Calu3 (cell line): ENCODE data around the gene GLRA3. TPM values are rescaled to one million over a fixed set of nuclear protein-coding genes. Genes with fewer than 3 reads are reported as not detected.

Experiments
- BruUV-seq: library from RNA; stranded (reverse); fragments of 400-500 nt; replicated peaks from 2 replicates; lab custom pipeline; 2021; lab: Mats Ljungman, UMichigan
- CTCF ChIA-PET: fragments of 300-600 bp; sonication (Branson Sonifier 250); formaldehyde crosslinking; loops from one replicate; lab custom pipeline; 2022; ENCODE audit warnings: antibody characterized with exemption; lab: Charles Lee
- DNase-seq: peaks from one replicate; pipeline ENCODE4 v3.0.0; 2022
- H3K27ac Mint-ChIP-seq: one replicate; pipeline ENCODE4 v1.8.0; 2022; ENCODE audit warnings: mixed read lengths; ENCODE audit not compliant: unreplicated experiment
- H3K27me3 Mint-ChIP-seq: one replicate; pipeline ENCODE4 v1.8.0; 2022; ENCODE audit warnings: mixed read lengths; ENCODE audit not compliant: unreplicated experiment
- H3K36me3 Mint-ChIP-seq: one replicate; pipeline ENCODE4 v1.8.0; 2022; ENCODE audit warnings: mild to moderate bottlenecking, moderate library complexity, mixed read lengths; ENCODE audit not compliant: insufficient read depth, unreplicated experiment
- H3K4me1 Mint-ChIP-seq: one replicate; pipeline ENCODE4 v1.8.0; 2022; ENCODE audit warnings: mild to moderate bottlenecking, low read depth, mixed read lengths; ENCODE audit not compliant: unreplicated experiment
- H3K4me3 Mint-ChIP-seq: one replicate; pipeline ENCODE4 v1.8.0; 2022; ENCODE audit warnings: mild to moderate bottlenecking, low read depth, moderate library complexity, mixed read lengths; ENCODE audit not compliant: unreplicated experiment
- H3K9me3 Mint-ChIP-seq: one replicate; pipeline ENCODE4 v1.8.0; 2022; ENCODE audit warnings: low read depth, mixed read lengths; ENCODE audit not compliant: unreplicated experiment
- intact Hi-C: fragments of 100-400 bp; cut with micrococcal nuclease; formaldehyde crosslinking; loops from one replicate; pipeline ENCODE4 v1.10.0; 2022; ENCODE audit not compliant: unreplicated experiment
- total RNA-seq: library from RNA; stranded (reverse); gene quantifications from 2 replicates; pipeline ENCODE4 v1.2.3, GENCODE V29; 2022
- TF ChIP-seq, protein P1 (sequence below): fragments of 200-600 bp; IDR thresholded peaks from one replicate; pipeline ENCODE4 v1.8.0; 2022; ENCODE audit warnings: antibody characterized with exemption; ENCODE audit not compliant: unreplicated experiment

GLRA3 gene
- total RNA-seq, 1 experiment from 2014 or later = 0.07 TPM

DNA sequence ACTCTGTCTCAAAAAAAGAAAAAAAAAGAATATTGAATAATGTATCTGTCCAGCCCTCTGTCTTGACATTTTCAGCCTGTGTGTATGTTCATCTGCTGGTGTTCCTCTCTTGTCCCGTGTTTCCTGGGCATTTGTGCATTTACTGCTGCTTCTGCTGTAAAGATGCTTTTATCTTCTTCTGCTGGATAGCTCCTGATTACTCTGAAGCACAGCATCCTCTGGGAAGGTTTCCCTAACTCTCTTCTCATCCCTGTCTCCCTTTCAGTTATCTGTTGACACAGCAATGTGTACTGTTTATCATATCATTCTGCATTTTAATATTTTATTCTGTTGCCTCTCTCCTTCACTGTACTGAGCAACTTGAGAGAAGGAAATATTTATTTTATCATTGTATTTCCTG, 232.5 kb downstream of the GLRA3 start:
- no peaks in the 10 kb centered on the region for H3K4me1 Mint-ChIP-seq
- TF ChIP-seq, protein P1, sequence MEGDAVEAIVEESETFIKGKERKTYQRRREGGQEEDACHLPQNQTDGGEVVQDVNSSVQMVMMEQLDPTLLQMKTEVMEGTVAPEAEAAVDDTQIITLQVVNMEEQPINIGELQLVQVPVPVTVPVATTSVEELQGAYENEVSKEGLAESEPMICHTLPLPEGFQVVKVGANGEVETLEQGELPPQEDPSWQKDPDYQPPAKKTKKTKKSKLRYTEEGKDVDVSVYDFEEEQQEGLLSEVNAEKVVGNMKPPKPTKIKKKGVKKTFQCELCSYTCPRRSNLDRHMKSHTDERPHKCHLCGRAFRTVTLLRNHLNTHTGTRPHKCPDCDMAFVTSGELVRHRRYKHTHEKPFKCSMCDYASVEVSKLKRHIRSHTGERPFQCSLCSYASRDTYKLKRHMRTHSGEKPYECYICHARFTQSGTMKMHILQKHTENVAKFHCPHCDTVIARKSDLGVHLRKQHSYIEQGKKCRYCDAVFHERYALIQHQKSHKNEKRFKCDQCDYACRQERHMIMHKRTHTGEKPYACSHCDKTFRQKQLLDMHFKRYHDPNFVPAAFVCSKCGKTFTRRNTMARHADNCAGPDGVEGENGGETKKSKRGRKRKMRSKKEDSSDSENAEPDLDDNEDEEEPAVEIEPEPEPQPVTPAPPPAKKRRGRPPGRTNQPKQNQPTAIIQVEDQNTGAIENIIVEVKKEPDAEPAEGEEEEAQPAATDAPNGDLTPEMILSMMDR = no peak
- CTCF ChIA-PET = no interaction called here
- H3K4me3 Mint-ChIP-seq = no peak overlapping the region
- DNase-seq = no peak
- intact Hi-C loops = no loop called here
- no peaks in the 10 kb centered on the region for H3K36me3 Mint-ChIP-seq
- H3K27ac Mint-ChIP-seq = no peak overlapping the region
- no peaks in the 10 kb centered on the region for H3K9me3 Mint-ChIP-seq
- H3K27me3 Mint-ChIP-seq = no peaks in the 10 kb centered on the region
- no TSS peak for BruUV-seq

DNA sequence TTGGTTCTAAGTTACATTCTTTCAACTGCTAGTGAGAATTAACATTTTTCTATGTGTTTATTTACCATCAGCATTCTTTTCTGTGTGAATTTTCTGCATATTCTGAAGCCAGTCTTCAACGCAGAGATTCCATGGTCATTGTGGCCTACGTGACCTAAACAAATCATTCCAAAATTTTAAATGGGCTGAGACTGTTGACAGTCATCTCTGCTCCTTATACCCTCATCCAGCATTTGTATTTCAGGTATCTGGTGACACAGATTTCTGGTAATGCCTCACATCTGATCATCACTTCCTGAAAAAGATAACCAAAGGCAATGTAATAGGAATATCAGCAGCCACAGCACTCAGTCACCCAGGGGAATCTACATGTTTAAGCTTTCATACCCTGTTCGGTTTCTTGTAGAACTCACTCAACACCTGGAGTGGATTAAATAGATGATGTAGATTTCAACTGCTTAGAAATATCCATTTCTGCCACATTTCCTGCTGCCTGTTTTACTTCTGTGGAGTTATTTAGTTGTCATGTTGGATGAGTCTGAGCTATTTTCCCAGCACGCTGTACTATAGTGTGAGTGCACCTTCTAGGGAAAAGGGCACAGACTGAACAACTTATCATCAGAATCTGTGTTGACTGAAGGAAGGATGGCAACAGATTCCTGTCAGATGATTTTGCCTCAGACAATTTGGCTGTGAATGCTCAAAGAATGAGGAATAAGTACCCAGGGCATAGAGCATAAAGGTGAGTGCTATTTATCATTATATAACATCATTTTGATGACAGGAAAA, 233.7 kb downstream of the GLRA3 start:
- TF ChIP-seq, protein P1 = no peak
- DNase-seq = no peak
- Mint-ChIP-seq H3K4me3 (no peak overlapping the region), H3K4me1 (no peaks in the 10 kb centered on the region), H3K27ac (no peak overlapping the region), H3K27me3 (no peaks in the 10 kb centered on the region), H3K36me3 (no peaks in the 10 kb centered on the region), H3K9me3 (no peaks in the 10 kb centered on the region)
- no TSS peak for BruUV-seq
- intact Hi-C loops = no loop called here
- CTCF ChIA-PET = no interaction called here

DNA sequence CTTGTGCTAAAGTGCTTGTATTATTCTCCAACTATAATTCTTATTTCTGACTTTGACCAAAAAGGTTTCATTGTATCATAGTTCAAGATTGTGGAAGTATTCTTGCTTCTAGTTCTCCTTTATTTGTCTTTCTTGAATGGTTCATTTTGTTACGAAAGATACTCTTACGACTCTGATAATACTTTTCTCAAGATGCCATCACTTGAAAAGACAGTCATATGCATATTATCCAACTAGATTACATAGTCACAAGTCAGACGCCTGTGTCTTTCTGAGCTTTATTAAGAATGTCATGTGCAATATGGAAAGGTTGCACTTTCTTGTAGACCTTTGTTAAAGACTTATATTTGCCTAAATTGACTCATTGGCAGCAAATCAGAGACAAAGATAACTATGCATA, 235.3 kb downstream of the GLRA3 start:
- Mint-ChIP-seq H3K9me3 (no peaks in the 10 kb centered on the region), H3K27ac (no peak overlapping the region), H3K36me3 (no peaks in the 10 kb centered on the region), H3K4me1 (no peaks in the 10 kb centered on the region), H3K4me3 (no peak overlapping the region), H3K27me3 (no peaks in the 10 kb centered on the region)
- BruUV-seq = no TSS peak
- DNase-seq = no peak
- CTCF ChIA-PET = no interaction called here
- TF ChIP-seq, protein P1 = no peak
- intact Hi-C loops = no loop called here

DNA sequence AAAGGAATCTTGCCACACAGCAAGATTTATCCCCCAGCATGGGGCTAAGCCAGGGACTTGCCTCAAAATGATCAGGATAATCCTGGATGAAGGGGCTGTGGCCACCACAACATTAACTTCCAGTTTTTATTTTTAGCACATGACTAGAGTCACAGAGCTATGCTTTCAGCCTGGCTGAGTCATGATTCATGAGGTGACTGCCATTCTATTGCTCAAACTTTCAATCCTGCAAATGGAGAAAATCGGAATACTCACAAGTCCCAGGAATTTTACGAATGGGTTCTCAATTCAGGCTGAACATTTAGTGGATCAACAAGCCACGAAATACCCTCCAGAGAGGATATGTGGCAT, 236.1 kb downstream of the GLRA3 start:
- CTCF ChIA-PET = no interaction called here
- intact Hi-C loops = no loop called here
- H3K27ac Mint-ChIP-seq = no peak overlapping the region
- no peaks in the 10 kb centered on the region for H3K9me3 Mint-ChIP-seq
- no peaks in the 10 kb centered on the region for H3K27me3 Mint-ChIP-seq
- no peaks in the 10 kb centered on the region for H3K4me1 Mint-ChIP-seq
- TF ChIP-seq, protein P1 = no peak
- BruUV-seq = no TSS peak
- no peaks in the 10 kb centered on the region for H3K36me3 Mint-ChIP-seq
- no peak overlapping the region for H3K4me3 Mint-ChIP-seq
- no peak for DNase-seq
